EH (cell line): ENCODE measurements around the gene IBA57.
A peak's percentile ranks its signal among the peaks of the same experiment; 100 is the strongest.
"Not testable (repeated sequence)": the region's sequence is repeated elsewhere in the genome, so short reads cannot be mapped to it uniquely, and the experiment has no call there.

ENCODE experiments used
- DNase-seq: peaks from one replicate; pipeline ENCODE4 v3.0.0-alpha.2; 2015; ENCODE audit warnings: low read depth

Gene IBA57

DNA sequence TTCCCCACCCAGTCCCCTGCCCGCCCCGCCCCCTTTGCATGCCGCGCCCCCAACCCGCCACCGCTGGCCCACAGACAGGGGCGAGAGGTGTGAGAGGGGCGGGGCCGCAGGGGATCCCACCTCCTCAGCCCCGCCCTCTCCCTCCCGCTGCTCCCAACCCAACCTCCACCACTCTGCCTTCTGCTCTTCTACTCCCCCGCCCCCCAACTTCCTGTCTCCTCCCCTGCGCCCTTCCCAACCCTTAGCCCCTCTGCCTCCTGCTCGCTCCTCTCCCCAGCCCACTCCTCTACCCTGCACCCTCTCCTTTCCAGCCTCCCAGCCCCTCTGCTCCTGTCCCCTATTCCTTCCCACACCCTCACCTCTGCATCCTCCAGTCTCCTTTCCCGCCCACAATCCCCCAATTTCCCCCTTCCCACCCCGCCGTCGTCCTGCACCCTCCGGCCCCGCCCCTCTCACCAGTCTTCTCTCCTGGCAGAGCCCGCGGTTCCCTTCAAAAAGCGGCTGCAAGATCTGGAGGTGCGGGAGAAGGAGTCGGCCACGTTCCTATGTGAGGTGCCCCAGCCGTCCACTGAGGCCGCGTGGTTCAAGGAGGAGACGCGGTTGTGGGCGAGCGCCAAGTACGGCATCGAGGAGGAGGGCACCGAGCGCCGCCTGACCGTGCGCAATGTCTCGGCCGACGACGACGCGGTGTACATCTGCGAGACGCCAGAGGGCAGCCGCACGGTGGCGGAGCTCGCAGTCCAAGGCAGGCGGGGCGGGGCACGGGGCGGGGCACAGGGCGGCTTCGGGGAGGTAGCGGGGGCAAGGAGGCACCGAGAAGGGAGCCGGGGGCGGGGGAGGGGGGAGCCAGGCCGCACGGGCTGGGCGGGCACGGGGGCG lies 47.6 kb downstream of the IBA57 start:
- peak; percentile 82 for DNase-seq

GRCh38 chr1:228213917-228214808 lies 48.6 kb downstream of the IBA57 start:
- DNase-seq = no peak

DNA sequence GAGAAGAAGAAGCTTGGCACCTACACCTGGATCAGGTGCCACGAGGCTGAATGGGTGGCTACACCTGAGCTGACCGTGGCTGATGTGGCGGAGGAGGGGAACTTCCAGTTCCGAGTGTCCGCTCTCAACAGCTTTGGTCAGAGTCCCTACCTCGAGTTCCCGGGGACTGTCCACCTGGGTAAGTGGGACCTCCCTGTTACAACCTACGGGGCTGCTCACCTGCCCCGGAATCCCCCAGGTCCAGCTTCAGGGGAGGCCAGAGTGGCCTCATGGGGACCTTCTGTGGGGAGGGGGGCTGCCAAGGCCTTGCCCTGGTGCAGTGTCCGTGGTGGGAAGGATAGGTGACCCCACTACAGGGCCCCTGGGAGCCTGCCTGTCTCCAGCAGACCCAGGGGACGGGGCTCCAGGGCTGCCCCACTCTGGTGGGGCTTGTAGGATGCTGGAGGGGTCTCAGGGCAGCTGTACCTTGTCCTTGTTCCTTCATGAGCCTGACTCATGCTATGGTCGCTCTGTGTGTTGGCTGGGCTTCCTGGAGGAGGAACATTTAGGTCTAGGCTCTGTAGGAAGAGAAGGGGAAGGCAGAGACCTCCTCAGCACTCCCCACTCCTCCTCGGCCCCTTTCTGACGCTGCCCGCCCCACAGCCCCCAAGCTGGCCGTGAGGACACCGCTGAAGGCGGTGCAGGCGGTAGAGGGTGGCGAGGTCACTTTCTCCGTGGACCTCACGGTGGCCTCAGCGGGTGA lies 49.5 kb downstream of the IBA57 start:
- no peak for DNase-seq

DNA sequence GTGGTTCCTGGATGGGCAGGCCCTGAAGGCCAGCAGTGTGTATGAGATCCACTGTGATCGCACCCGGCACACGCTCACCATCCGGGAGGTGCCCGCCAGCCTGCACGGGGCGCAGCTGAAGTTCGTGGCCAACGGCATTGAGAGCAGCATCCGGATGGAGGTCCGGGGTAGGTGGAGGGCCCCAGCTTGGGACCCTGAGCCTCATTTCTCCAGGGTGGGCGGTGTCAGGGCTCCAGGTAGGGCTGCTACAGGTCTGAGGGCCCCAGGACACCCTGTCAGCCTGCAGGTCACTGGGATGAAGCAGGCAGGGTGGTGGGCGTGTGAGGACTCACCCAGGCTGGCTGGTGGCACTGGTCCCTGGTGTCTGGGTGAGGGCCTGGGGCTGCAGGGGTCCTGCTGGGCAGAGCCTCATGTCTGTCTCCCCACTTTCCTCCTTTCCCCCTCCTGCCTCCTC lies 50.1 kb downstream of the IBA57 start:
- no peak for DNase-seq

DNA sequence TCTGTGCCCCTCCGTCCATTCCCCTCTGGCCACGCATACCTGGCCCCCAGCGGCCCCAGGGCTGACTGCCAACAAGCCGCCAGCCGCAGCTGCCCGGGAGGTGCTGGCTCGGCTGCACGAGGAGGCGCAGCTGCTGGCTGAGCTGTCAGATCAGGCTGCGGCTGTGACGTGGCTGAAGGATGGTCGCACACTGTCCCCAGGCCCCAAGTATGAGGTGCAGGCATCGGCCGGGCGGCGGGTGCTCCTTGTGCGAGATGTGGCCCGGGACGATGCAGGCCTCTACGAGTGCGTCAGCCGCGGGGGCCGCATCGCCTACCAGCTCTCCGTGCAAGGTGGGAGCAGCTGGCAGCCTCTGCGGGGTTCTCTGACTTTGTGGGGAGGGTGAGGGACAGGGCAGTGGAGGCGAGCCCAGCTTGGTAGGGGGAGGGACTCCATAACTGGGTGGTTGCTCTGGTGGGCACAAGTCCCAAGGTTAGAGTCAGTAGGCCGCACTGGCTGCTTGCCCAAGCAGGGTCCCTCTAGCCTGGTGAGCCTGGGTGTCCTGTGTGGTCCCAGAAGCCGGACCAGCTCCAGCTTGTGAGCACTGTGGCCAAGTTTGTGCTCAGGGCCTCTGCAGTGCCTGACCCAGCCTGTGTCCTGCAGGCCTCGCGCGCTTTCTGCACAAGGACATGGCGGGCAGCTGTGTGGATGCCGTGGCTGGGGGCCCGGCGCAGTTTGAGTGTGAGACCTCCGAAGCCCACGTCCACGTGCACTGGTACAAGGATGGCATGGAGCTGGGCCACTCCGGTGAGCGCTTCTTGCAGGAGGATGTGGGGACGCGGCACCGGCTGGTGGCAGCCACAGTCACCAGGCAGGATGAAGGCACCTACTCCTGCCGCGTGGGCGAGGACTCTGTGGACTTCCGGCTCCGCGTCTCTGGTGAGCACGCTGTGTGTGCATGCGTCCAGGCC lies 51.0 kb downstream of the IBA57 start:
- no peak for DNase-seq

DNA sequence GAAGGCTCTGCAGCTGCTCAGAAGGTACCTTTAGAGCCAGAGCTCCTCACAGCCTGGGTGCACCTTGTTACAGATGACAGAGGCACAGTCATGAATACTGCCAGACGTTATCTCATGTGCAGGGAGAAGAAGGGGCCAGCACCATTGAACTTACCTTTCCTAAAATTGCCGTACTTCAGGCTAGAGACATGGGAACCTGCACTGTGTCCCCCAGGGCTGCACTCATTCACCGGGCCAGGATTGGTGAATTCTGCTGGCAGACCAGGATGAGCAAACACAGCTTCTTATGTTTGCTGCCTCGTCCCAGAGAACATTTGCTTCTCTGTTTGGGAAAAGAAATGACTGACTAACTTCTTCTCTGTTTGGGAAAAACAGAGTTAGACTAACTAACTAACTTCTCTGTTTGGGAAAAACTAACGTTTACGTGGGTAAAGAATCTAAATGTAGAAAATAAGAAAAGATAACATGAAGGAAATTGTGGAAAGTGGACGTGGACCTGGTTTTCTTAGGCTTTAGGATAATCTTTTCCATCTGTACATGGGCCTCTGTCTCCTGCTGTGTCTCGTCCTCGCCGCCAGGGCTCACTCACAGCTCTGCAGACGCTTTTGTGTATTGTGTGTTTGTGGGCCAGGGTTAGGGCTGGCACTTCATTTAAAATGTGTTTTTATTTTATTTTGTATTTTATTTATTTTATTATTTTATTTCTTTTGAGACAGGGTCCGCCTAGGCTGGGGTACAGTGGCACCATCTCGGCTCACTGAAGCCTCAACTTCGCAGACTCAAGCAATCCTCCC lies 52.1 kb downstream of the IBA57 start:
- peak; percentile 10 for DNase-seq

DNA sequence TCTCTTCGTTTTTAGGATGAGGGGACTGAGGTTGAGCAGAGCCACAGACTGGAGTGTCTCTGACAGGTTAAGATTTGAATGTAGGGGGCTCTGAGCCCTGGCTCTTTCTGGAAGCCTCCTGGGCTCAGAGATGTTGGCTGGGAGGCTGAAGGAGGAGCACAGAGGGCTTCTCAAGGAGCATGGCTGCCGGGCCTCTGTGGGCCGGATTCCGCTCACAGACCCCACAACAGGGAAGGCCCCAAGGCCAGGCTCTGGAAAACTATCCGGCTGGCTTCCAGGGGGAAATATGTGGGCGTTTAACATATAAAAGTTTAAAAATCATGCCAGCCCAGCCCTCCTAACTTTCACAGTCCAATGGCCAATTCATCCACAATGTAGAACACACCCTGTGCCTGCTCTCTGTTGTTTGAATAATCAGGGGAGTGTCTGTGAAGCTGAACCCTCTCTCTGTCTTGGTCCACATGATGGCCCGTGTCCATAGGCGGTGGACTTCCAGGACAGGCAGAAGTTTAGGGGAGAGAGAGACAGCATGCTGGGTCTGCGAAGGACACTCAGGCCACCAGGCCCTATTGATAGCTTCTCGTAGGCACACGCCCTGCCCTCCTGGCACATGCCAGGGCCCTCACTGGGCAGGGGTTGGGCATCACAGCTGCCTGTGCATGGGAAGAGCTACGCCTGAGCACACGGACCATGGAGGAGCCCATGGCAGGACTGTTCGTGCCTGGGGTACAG lies 53.1 kb downstream of the IBA57 start:
- no peak for DNase-seq

DNA sequence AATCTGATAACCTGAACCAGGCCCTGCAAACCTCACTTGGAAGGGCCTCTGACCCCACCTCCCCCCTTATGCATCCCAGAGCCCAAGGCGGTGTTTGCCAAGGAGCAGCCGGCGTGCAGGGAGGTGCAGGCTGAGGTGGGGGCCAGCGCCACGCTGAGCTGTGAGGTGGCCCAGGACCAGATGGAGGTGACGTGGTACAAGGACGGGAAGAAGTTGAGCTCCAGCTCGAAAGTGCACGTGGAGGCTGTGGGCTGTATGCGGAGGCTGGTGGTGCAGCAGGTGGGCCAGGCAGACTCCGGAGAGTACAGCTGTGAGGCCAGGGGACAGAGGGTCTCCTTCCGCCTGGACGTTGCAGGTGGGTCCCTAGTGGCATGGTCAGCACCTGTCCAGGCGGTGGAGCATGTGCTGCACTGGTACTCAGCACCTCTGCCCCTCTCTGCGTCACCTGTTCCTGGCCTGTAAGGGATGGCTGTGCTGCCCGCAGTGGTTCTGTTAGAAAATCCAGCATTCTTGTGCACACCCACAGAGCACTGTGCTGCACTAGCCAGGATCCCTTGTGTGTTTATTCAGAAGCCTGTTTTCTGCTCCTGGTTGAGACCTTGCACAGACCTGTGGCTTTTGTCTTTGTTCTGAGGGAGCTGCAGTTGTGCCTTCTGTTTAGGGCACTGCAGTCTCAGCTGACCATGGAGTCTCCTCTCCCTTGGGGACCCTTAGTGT lies 53.8 kb downstream of the IBA57 start:
- DNase-seq = no peak

GRCh38 chr1:228219962-228220780 lies 54.6 kb downstream of the IBA57 start:
- DNase-seq = no peak

DNA sequence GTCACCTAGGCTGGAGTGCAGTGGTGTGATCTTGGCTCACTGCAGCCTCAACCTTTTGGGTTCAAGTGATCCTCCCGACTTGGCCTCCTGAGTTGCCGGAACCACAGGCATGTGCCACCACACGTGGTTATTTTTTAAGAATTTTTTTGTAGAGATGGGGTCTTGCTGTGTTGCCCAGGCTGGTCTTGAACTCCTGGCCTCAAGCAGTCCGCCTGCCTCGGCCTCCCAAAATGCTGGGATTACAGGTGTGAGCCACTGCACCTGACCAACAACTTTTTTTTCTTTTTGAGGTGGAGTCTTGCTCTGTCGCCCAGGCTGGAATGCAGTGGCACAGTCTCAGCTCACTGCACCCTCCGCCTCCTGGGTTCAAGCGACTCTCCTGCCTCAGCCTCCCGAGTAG lies 55.5 kb downstream of the IBA57 start:
- not testable (repeated sequence) for DNase-seq

- DNase-seq = no peak
Observed at GRCh38 chr1:228222548-228222947, 56.9 kb downstream of the IBA57 start.

GRCh38 chr1:228224198-228225164 lies 58.9 kb downstream of the IBA57 start:
- DNase-seq = no peak

GRCh38 chr1:228225165-228225710 lies 59.6 kb downstream of the IBA57 start:
- no peak for DNase-seq

- DNase-seq = no peak
Observed at GRCh38 chr1:228225740-228226139, 60.1 kb downstream of the IBA57 start.

GRCh38 chr1:228226141-228226874 lies 60.7 kb downstream of the IBA57 start:
- no peak for DNase-seq
